CD4-positive, alpha-beta T cell treated with Interferon alpha-2 for 1 hour (primary cell): ENCODE results near the gene RFXANK.
"Not testable (repeated sequence)": the region's sequence is repeated elsewhere in the genome, so short reads cannot be mapped to it uniquely, and the experiment has no call there.

Source experiments
- DNase-seq, 2 donors: peaks; one replicate each; pipeline ENCODE4 v3.0.0-alpha.2; 2020 to 2022

Gene RFXANK

DNA sequence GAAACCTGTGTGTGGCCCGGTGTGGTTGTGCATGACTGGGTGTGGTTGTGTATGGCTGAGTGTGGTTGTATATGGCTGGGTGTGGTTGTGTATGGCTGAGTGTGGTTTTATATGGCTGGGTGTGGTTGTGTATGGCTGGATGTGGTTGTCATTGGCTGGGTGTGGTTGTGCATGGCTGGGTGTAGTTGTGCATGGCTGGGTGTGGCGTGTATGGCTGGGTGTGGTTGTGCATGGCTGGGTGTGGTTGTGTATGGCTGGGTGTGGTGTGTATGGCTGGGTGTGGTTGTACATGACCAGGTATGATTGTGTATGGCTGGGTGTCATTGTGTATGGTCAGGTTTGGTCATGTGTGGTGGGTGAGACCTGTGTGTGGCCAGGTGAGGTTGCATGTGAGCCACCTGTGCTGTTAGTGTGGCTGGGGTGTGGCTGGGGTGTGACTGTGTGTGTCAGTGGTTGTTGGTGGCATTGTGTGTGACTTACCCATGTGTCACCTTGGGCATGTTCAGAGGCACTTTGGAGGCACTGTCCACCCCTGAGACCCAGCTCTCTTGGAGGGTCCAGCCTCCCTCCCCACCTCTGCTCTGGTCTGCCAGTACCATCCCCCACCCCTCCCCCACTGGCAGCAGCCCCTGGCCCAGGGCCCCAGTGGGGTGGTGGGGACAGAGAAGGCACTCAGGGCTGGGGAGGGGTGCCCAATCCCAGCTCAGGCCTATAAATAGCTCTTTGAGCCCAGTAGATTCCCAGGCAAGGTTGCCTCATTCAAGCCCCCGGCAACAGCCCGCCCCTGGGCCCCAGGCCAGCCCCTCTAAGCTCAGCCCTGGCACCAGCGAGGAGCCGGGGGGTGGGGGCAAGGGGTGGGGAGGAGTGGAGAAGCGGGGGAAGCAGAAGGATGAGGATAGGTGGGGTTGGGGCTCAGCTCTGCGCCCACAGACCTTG, 15.8 kb downstream of the RFXANK start:
- DNase-seq: no peak

DNA sequence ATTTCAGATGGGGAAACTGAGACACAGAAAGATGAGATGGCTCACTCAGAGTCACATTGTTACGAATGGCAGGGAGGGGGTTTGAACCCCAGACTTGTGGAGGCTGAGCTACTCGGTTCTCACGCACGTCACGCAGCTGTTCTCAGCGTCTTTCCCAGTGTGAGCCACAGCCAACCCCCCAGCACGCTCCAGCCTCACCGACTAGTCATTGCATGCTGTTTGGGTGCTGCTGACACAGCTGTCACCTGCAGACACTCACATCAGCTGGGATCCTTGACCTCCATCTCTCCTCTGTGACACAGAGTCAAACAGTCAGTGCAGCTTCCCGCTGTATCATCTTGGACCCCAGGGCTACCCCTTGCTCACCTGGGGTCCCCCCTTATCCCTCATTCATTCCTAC, 17.3 kb downstream of the RFXANK start:
- DNase-seq: no peak

DNA sequence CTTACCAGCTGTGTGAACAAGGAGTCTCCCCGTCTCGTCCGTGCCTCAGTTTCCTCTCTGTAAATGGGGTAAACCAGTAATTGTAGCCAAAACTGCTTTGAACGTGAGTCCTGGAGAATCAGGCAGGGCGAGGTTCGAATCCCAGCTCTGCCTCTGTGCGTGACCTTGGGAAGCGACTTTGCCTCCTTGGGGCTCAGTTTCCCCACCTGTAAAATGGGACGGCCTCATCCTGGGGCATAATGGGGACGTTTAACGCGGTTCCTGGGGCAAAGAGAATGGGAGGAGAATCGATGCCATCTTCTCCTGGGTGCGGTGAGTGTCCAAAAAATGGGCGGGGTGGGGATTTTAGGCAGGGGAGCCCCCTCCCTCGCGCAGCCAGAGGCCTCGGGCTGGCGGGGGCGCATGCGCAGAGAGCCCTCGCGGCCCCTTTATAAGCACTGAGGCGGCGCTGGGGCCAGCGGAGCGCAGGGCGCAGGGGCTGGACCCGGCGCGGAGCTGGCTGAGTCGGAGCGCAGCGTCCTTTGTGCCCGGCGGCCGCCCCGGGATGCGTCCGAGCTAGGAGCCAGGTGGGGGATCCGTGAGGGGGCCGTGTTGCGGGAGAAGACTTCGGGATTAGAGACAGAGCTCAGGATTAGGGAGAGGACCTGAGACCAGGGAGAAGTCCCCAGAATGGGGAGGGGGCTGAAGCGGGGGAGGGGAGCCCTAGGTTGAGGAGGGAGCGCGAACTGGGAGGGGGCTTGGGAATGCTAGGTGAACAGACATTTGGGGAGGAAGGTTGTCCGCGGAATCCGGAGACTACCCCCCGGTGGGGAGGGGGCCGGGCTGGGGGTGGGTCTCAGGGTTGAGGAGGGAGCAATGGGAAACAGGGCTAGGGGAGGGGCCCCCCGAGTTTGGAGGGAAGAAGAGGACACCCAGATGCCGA, 19.7 kb downstream of the RFXANK start, which contains the start of gene NCAN:
TSS of gene NCAN (plus strand) at position 460 of the 922 bp plus-strand sequence. CDS start 4,996 bp downstream, outside the sequence.
- DNase-seq: no peak

DNA sequence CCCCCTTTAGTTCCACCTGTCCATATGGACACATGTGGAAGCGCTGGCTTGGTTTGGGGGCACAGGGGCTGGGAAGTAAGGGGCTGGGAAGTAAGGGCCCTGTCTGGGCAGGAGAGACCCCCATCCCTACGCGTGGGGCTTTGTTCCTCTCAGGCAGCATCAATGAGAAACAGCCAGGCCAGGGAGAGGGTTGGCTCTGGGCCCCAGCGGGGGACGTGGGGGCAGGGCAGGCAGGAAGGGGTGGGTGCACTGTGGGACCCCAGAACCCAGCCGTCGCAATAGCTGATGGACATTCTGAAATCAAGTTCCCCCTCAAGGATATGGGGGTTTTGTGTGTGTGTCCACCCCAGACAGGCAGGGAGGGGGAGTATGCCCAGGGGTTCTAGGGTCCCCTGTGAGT, 20.9 kb downstream of the RFXANK start:
- DNase-seq: no peak

DNA sequence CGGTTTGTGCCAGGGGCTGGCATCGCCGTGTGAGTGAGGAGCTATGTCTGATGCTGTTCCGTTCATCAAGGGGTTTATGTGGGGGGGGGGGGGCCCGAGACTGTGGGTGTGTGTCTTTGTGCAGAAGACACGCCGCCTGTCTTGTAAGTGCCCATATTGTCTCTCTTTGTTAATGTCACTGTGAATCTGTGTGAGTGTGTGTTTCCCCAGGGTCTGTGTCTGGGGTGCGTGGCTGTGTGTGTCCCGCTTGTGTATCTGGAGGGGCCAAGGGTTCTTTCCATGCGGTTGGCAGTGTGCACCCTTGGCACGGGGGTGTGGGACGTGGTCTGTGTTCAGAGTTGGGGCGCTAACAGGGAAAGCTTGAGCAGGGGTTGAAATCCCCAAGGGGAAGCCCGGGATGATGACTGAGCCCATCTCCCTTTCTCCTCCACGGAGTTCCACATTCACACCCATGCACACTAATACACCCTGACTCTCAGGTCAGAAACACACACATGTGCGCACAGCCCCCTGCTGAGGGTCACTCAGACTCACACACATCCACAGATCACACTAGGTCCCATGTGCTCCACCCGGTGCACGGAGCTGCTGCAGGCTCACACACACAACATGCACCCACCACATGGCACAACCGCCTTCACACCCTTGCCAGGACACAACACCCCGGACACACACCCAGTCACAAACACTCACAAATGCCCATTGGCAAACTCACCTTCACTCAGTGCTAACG, 21.5 kb downstream of the RFXANK start:
- no peak for DNase-seq

DNA sequence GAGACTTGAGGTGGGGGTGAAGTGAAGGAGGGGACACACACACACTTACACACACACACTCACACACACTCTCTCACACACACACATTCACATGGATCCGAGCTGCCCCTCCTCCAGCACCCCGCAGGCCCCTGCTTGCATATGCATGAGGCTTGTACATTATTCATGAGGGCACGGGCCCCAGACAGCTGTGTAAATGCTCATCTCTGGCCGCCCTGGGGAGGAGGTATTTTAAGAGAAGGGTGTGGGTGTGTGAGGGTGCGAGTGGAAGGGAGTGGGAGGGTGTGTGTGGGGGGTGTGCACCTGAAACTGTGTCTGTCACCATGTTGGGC, 22.1 kb downstream of the RFXANK start:
- no peak for DNase-seq

DNA sequence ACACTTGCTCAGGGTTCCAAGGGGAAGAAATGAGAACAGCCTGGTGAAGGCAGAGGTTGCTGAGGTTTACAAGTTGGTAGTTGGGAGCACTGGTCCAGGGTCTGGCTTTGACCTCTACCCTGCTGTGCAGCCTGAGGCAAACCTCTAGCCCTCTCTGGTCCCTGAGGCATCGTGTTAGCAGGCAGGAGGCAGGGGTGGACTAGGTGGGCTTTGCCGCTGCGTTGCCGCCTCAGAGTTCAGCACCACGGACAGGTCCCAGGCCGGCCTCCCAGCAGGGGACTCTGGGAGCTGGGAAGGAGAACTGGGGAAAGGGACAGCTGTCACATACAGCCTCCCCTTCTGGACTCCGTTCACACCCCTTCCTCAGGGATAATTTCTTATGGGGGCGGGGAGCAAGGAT, 22.8 kb downstream of the RFXANK start:
- peak in 1 of 2 donors; percentile 31 for DNase-seq

DNA sequence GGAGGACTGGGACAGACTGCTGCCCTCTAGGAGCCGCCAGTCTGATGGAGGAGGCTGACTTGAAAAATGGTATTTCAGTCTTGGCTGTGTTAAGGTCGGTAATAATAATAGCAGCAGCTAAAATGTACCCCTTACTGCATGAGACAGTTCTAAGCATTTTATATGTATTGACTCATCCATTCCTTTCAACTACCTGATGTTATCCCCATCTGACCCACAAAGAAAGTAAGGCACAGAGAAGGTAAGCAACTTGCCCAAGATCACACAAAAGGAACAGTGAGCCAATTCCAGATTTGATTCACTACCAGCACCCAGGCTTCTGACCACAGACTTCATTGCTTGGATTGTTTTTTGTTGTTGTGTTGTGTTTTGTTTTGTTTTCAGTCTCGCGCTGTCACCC, 23.7 kb downstream of the RFXANK start:
- no peak for DNase-seq

DNA sequence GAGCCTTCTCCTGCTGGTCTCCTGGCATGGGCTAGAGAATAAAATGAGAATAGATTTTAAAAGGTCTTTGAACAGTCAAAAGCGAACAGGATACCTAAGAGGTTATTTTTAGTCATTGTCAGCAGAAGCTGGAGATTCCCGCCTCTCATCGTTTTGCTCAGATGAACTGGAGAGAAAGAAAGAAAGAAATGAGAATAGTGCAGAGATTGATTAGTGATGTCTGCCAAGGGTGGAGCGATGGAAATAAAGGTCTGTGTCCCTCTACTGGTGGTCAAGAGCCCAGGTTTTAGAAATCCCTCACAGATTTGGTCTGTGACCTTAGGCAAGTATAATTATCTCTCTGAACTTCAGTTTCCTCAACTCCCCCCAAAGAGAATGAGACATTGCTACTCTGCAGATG, 25.0 kb downstream of the RFXANK start:
- DNase-seq: no peak

DNA sequence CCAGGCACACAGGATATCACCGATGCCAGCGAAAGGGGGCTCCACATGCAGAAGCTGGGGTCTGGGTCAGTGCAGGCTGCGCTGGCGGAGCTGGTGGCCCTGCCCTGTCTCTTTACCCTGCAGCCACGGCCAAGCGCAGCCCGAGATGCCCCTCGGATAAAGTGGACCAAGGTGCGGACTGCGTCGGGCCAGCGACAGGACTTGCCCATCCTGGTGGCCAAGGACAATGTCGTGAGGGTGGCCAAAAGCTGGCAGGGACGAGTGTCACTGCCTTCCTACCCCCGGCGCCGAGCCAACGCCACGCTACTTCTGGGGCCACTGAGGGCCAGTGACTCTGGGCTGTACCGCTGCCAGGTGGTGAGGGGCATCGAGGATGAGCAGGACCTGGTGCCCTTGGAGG, 26.9 kb downstream of the RFXANK start:
- DNase-seq: no peak

DNA sequence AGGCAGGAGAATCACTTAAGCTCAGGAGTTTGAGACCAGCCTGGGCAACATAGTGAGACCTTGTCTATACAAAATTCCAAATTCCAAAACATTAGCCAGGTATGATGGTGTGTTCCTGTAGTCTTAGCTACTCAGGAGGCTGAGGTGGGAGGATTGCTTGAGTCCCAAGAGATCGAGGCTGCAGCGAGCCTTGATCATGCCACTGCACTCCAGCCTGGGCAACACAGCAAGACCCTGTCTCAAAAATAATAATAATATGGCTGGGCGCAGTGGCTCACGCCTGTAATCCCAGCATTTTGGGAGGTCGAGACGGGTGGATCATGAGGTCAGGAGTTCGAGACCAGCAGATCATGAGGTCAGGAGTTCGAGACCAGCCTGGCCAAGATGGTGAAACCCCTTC, 28.9 kb downstream of the RFXANK start:
- not testable (repeated sequence) for DNase-seq

DNA sequence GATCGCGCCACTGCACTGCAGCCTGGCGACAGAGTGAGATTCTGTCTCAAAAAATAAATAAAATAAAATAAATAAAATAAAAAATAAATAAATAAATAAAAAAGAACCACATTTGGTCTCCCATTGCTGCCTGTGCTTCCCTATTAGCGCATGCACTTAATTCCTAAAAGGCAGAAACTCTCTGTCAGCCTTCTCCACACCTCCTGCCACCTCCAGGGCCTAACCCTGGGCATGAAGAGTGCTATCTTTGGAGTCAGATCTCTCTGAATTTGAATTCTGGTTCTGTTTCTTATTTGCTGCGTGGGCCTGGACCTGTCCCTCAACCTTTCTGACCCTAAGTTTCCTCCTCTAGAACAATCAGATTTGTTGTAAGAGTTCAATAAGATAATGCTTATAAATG, 31.0 kb downstream of the RFXANK start:
- no peak for DNase-seq

DNA sequence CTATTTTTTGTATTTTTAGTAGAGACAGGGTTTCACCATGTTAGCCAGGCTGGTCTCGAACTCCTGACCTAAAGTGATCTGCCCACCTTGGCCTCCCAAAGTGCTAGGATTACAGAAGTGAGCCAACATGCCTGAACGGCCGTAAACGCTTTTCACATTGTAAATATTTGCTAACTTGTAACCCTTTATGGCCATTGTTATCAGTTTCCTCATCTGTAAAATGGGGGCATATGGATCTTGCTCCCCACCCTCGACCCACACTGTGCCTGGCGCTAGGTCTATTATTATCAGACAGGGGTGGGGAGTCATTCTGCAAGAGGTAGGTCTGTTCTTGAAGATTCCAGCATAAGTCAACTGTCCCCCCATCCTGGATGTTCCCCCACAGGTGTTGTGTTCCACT, 31.6 kb downstream of the RFXANK start:
- no peak for DNase-seq

DNA sequence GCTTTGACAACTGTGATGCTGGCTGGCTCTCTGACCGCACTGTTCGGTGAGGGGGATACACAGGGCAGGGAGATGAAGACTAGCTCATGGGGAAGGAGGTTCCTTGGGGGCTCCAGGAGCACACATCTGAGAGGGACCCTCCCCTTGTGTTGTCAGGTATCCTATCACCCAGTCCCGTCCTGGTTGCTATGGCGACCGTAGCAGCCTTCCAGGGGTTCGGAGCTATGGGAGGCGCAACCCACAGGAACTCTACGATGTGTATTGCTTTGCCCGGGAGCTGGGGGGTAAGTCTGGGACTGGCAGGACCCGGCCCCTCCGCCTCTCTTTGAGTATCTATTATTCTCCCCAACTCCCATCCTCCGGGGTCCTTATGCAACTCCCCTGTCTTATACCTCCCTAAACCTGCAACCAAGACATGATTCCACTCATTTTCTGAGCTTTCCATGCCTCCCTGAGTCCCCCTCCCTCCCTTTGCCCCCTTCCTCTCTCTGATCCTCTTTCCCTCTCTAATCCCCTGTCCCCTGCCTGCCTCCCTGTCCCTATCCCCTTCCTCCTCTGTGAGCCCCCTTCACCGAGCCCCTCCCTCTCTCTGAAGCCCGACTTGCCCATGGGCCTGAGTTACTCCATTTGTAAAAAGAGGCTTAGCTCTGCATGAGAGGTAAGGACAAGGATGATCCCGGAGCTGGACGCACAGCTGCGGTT, 32.2 kb downstream of the RFXANK start:
- DNase-seq: no peak

DNA sequence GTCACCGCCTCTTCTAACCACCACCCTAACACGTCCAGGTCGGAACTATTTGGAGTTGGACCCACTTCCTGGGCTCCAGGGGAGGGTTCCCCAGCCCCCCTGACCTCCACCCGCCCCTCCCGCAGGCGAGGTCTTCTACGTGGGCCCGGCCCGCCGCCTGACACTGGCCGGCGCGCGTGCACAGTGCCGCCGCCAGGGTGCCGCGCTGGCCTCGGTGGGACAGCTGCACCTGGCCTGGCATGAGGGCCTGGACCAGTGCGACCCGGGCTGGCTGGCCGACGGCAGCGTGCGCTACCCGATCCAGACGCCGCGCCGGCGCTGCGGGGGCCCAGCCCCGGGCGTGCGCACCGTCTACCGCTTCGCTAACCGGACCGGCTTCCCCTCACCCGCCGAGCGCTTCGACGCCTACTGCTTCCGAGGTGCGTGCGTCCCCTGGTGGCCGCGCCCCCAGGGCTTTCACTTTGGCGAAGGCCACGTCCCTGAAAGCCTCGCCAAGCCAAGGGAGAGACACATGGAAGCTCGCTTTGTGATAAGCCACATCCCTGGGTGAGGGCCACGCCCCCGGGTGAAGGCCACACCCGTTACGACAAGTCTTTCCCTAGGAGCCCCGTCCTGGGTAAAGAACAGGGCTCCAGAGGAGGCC, 32.9 kb downstream of the RFXANK start:
- peak; percentile 72 to 82 for DNase-seq

DNA sequence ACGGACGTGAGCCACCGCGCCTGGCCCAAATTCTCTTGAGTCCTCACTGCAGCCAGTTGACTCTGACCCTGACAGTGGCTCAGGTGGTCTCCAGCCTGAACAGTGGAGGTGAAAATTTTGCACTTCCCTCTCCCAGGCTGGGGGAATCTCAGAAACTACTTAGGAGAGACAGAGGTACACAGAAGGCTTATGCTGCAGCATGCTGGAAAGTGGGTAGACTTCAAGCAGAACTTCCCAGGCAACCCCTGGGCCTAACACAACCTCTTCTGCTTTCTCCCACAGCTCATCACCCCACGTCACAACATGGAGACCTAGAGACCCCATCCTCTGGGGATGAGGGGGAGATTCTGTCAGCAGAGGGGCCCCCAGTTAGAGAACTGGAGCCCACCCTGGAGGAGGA, 34.1 kb downstream of the RFXANK start:
- no peak for DNase-seq

DNA sequence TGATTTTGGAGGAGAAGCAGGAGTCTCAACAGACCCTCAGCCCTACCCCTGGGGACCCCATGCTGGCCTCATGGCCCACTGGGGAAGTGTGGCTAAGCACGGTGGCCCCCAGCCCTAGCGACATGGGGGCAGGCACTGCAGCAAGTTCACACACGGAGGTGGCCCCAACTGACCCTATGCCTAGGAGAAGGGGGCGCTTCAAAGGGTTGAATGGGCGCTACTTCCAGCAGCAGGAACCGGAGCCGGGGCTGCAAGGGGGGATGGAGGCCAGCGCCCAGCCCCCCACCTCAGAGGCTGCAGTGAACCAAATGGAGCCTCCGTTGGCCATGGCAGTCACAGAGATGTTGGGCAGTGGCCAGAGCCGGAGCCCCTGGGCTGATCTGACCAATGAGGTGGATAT, 34.6 kb downstream of the RFXANK start:
- DNase-seq: no peak

DNA sequence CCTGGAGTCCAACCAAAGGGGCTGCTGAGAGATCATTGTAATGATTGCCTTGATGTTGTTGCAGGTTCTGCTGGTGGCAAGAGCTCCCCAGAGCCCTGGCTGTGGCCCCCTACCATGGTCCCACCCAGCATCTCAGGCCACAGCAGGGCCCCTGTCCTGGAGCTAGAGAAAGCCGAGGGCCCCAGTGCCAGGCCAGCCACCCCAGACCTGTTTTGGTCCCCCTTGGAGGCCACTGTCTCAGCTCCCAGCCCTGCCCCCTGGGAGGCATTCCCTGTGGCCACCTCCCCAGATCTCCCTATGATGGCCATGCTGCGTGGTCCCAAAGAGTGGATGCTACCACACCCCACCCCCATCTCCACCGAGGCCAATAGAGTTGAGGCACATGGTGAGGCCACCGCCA, 35.2 kb downstream of the RFXANK start:
- no peak for DNase-seq

DNA sequence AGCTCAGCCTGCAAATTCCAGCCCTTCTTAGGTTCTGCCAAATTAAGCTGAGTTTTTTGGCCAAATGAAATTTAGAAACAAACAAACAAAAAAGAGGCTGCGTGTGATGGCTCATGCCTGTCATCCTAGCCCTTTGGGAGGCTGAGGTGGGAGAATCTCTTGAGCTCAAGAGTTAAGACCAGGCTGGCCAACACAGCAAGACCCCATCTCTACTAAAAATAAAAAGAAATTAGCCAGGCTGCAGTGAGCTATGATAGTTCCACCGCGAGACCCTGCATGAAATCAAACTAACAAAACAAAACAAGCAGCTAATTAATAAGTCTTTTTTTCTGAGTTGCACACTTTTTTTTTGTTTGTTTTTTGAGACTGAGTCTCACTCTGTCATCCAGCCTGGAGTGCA, 37.6 kb downstream of the RFXANK start:
- DNase-seq: no peak

DNA sequence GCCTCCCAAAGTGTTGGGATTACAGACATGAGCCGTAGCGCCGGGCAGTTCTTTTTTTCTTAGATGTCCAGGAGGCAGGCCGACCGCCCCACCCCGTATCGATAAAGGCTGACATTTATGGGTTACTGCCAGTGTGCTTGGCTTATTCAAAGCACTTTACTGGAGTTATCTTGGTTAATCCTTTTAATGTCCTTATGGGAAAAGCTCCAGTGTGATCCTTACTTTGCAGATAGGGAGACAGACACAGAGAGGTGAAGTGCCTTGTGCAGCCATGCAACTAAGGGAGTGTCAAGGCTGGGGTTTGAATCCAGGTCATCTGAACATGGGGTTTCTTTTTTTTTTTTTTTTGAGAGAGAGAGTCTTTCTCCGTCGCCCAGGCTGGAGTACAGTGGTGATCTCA, 38.9 kb downstream of the RFXANK start:
- DNase-seq: no peak

DNA sequence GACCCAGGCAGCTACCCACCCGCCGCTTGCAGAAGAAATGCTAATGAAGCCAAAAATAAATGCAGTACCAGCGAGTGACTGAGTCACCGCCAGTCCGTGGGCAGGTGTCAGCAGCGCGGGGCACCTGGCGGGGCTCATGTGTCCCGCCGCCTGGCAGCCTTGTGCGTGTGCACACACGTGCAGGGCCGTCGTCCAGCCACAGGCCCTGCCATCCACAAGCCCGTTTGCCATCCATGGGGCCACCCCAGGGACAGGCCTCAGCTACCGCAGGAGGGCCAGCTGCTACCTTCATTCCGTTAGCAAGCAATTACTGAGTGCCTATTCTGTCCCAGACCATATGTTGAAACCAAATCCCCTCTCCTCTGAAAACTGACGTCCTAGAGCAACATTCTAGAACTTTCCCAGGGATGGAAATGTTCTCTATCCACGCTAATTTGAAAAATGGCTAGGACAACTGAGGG, 40.2 kb downstream of the RFXANK start:
- DNase-seq: no peak
